Sigmoid colon (tissue), 4 donors: ENCODE measurements around the gene PTPRD.

ENCODE experiments used
- CTCF ChIP-seq, 4 experiments: fragments of 450-650 bp in 3 of 4; fragments of 200-600 bp in 1 of 4; IDR thresholded peaks; one replicate each; pipeline ENCODE4 v1.5.1; 2016 to 2019; ENCODE audit warnings: antibody characterized with exemption in 4 of 4, mild to moderate bottlenecking in 3 of 4, moderate library complexity in 2 of 4
- EP300 ChIP-seq, 4 donors: sonication (generic); formaldehyde crosslinking; IDR thresholded peaks; one replicate each; pipeline ENCODE4 v1.6.1; 2017; ENCODE audit warnings: antibody characterized with exemption in 4 of 4
- POLR2A ChIP-seq, 2 donors: fragments of 450-650 bp; IDR thresholded peaks; one replicate each; pipeline ENCODE4 v1.6.1; 2016; ENCODE audit warnings: antibody characterized with exemption in 2 of 2, mild to moderate bottlenecking in 2 of 2, moderate library complexity in 2 of 2

DNA sequence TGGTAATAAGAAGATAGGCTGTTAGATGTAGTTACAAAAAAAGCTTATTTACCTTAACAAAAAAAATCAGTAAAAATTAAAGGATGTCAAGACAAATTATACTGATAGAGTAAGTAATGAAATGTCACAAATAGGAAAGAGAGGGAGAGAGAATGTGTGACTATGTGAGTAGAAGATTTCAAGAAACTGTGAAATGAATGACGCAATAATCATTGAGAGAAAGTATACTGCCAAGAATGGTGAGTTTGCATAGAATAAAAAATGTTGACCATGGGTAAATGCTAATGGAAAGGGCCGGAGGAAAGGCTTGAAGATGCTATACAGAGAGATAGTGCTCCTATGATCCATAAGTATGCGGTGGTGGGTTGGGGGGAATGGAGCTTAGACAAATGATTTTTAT lies 100.7 kb downstream of the PTPRD start:
- TF ChIP-seq CTCF (IDR thresholded peaks at IDR 0.05), result no peak
- no peak for TF ChIP-seq POLR2A (IDR thresholded peaks at IDR 0.05)
- no peak for TF ChIP-seq EP300 (IDR thresholded peaks at IDR 0.05)
